Measurements from ENCODE around the gene TNS3. TPM values are rescaled to one million over a fixed set of nuclear protein-coding genes. Genes with fewer than 3 reads are reported as not detected.
A peak's percentile ranks its signal among the peaks of the same experiment; 100 is the strongest.
"Not testable (repeated sequence)": the region's sequence is repeated elsewhere in the genome, so short reads cannot be mapped to it uniquely, and the experiment has no call there.

Gene TNS3
- total RNA-seq, 8 experiments from 2014 or later = 2.6 to 49.9 (median 8.7) TPM

DNA sequence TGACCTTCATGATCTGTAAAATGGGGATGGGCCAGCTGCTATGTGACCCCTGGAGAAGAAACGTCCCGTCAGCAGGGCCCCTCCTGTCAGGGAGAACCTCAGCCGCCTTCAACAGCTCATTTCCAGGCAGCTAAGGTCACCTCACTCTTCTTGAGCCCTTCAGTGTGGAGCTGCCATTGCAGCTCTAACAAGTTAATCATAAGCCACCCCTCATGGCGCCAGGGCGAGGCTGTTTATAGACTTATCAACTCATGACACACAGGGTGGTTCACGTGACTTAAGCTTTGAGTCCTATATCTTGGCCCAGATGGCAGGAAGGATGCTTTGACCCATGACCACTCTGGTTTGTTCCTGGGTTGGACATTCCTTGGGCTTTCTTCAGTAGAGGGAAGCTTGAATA lies 315.1 kb downstream of the TNS3 start:
- WGBS, 10 experiments = 20 to 100% (median 84%) methylated on average over 1 to 5 of the region's 6 CpGs; no CpG with 5 or more reads in 4 of the 10 experiments
- ATAC-seq (replicated peaks in 6 of 8) = peak in 2 of 8 experiments; percentile 16 to 23
- H3K4me1 ChIP-seq (replicated peaks in 1 of 2) = no peaks in the 10 kb centered on the region
- no peak overlapping the region for H3K27ac ChIP-seq
- in situ Hi-C loops (cut with MboI; ENCODE audit: low pct_unique_long_range_greater_than_20kb in 2 of 9, low sequenced_read_pairs in 9 of 9, unreplicated experiment in 9 of 9) = loop anchor here in 8 of 9 experiments (10.0 to 25.0 kb wide), 2 partner anchors 546 to 558 kb away; no protein-coding TSS in a partner anchor
- no peak overlapping the region for H3K4me3 ChIP-seq

DNA sequence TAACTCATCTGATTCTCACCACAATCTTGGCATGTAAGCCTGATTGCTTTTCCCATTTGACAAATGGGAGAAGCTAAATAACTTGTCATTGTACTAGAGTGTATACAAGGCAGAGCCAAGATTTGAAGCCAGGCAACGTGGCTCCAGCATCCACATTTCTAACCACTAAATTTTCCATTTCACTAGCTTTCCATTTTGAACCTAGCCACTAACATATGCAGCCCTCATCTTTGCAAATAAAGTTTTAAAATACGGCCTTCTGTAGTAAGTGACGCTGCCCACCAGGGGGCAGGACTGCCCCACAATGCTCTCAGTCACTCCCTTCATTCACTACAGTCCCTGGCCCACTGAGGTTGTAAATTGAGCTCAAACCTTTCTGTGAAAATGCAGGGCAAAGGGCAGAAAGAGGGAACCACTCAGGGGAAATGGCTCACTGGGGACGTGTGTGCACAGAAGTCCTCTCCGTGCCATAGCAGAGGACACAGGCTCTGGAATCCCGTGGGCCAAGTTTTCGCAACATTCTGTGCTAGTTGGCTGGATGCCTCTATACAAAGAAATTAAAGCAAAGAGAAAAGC lies 315.7 kb downstream of the TNS3 start:
- Histone ChIP-seq H3K4me3 (no peak overlapping the region), H3K4me1 (replicated peaks in 1 of 2) (no peaks in the 10 kb centered on the region), H3K27ac (no peak overlapping the region)
- ATAC-seq (replicated peaks in 6 of 8) = peak; percentile 84 to 93 (median 88)
- in situ Hi-C loops (cut with MboI; ENCODE audit: low pct_unique_long_range_greater_than_20kb in 2 of 9, low sequenced_read_pairs in 9 of 9, unreplicated experiment in 9 of 9) = loop anchor here in 8 of 9 experiments (10.0 to 25.0 kb wide), 2 partner anchors 546 to 559 kb away; no protein-coding TSS in a partner anchor
- WGBS, 10 experiments = 0 to 50% (median 20%) methylated on average over 2 to 7 of the region's 7 CpGs; no CpG with 5 or more reads in 1 of the 10 experiments

DNA sequence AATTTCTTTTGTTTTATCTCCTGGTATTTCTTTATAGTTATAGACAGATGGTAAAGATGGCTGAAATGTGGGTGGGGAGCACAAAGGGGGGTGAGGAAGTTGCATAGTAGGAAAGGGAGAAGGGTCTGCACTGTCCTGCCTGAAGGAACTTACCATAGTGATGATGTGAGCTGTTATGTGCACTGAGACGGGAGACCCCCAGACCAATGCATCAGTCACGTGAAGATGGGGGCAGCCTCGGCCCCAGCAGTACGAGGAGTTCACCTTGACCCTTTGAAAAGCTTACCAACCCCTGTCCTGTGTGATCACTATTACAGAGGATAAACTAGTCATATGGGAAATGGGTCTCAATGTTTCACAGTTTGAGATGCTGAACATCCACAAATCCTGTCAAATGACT lies 316.3 kb downstream of the TNS3 start:
- H3K27ac ChIP-seq = no peak overlapping the region
- no peak for ATAC-seq (replicated peaks in 6 of 8)
- in situ Hi-C loops (cut with MboI; ENCODE audit: low pct_unique_long_range_greater_than_20kb in 2 of 9, low sequenced_read_pairs in 9 of 9, unreplicated experiment in 9 of 9) = loop anchor here in 8 of 9 experiments (10.0 to 25.0 kb wide), 2 partner anchors 547 to 559 kb away; no protein-coding TSS in a partner anchor

DNA sequence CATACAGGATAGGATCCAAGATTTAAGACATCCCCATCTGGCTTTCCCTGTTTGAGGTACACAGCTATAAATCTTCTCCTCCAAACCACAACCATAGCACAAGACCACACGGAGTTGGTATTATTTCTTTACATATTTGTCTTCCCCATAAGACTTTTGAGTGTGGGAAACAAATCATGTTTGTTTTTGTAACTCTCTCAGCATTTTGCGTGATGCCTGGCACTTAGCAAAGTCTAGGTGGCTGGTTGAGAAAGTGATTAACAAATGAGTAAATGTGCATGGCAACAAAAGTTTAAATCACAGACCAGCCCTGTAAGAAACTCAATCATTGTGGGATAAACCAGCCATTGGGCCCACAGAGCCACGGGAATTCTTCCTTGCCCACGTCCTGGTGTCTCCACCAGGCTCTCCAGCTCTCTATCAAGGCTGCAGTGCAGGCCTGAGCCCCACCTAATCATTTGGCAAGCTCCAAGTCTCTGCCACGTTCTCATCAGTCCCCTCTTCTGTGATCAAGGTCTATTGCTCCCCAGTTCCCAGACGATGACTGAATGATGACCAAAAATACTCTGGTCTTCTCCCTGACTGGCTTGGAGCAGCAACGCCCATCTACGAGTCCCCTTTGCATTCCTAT lies 317.8 kb downstream of the TNS3 start:
- H3K4me1 ChIP-seq (replicated peaks in 1 of 2) = no peaks in the 10 kb centered on the region
- in situ Hi-C loops (cut with MboI; ENCODE audit: low pct_unique_long_range_greater_than_20kb in 2 of 9, low sequenced_read_pairs in 9 of 9, unreplicated experiment in 9 of 9) = loop anchor here in 8 of 9 experiments (10.0 to 25.0 kb wide), 2 partner anchors 548 to 561 kb away; no protein-coding TSS in a partner anchor
- H3K27ac ChIP-seq = no peak overlapping the region
- no peak for ATAC-seq (replicated peaks in 6 of 8)
- H3K4me3 ChIP-seq = no peak overlapping the region
- WGBS, 10 experiments = 20 to 87% (median 65%) methylated on average over 2 to 8 of the region's 8 CpGs; no CpG with 5 or more reads in 1 of the 10 experiments

More for the DNA sequence above, 316.3 kb downstream of the TNS3 start:
- Histone ChIP-seq H3K4me1 (replicated peaks in 1 of 2) (no peaks in the 10 kb centered on the region), H3K4me3 (no peak overlapping the region)
- WGBS, 10 experiments = 40 to 87% (median 60%) methylated on average over 1 to 4 of the region's 4 CpGs; no CpG with 5 or more reads in 6 of the 10 experiments

DNA sequence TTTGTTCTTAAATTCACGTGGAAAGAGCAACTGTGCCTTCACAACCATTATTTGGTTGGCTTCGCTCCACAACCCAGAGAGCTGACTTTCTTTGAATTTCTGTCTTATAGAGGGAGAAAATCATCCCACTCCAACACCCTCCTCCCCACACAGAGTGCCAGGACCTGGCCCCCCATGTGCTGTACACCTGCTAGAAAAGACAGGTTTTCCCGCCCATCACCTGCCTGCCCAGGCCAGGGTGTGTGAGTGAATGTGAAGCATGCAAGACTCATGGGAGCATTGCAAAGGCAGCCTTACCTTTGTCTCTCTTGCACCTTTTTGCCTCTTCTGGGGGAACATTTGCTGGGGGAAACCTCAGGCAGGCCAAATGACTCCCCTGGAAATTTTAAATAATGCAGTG lies 319.0 kb downstream of the TNS3 start:
- no peaks in the 10 kb centered on the region for H3K4me1 ChIP-seq (replicated peaks in 1 of 2)
- no peak overlapping the region for H3K27ac ChIP-seq
- ATAC-seq (replicated peaks in 6 of 8) = no peak
- no peak overlapping the region for H3K4me3 ChIP-seq
- in situ Hi-C loops (cut with MboI; ENCODE audit: low pct_unique_long_range_greater_than_20kb in 2 of 9, low sequenced_read_pairs in 9 of 9, unreplicated experiment in 9 of 9) = loop anchor here in 8 of 9 experiments (10.0 to 25.0 kb wide), 2 partner anchors 549 to 562 kb away; no protein-coding TSS in a partner anchor
- 75 to 100% (median 93%) methylated on average over 1 to 3 of the region's 3 CpGs for WGBS, 10 experiments

DNA sequence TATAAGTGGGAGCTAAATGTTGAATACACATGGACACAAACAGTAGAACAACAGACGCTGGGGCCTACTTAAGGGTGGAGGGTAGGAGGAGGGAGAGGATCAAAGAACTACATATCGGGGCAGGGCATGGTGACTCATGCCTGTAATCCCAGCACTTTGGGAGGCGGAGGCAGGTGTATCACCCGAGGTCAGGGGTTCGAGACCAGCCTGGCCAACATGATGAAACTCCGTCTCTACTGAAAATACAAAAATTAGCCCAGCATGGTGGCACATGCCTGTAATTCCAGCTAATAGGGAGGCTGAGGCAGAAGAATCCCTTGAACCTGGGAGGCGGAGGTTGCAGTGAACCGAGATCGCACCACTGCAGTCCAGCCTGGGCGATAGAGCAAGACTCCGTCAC lies 319.8 kb downstream of the TNS3 start:
- not testable (repeated sequence) for H3K4me3 ChIP-seq; H3K4me1 ChIP-seq (replicated peaks in 1 of 2); ATAC-seq (replicated peaks in 6 of 8); H3K27ac ChIP-seq
- WGBS, 10 experiments = 80 to 100% (median 98%) methylated on average over 1 to 8 of the region's 11 CpGs; no CpG with 5 or more reads in 2 of the 10 experiments
- in situ Hi-C loops (cut with MboI; ENCODE audit: low pct_unique_long_range_greater_than_20kb in 2 of 9, low sequenced_read_pairs in 9 of 9, unreplicated experiment in 9 of 9) = loop anchor here in 8 of 9 experiments (10.0 to 25.0 kb wide), 2 partner anchors 550 to 563 kb away; no protein-coding TSS in a partner anchor

DNA sequence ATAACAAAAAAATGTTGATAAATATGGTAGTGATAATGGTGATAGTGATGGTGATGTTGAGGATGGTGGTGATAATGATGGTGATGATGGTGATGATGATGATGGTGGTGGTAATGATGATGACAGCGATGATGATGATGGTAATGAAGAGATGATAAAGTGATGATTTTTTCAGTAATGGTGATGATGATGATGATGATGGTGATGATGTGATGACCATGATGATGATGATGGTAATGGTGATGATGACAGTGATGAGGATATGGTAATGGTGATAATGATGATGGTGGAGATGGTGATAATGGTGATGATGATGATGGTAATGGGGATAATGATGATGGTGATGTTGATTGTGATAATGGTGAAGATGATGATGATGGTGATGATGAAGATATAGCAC lies 321.6 kb downstream of the TNS3 start:
- Histone ChIP-seq H3K27ac (no peak overlapping the region), H3K4me3 (no peak overlapping the region), H3K4me1 (replicated peaks in 1 of 2) (no peaks in the 10 kb centered on the region)
- in situ Hi-C loops (cut with MboI; ENCODE audit: low pct_unique_long_range_greater_than_20kb in 2 of 9, low sequenced_read_pairs in 9 of 9, unreplicated experiment in 9 of 9) = loop anchor here in 8 of 9 experiments (10.0 to 25.0 kb wide), 2 partner anchors 552 to 565 kb away; no protein-coding TSS in a partner anchor
- no peak for ATAC-seq (replicated peaks in 6 of 8)
- 79 to 100% (median 100%) methylated on average over 1 of the region's 1 CpG; no CpG with 5 or more reads in 2 of the 10 experiments for WGBS, 10 experiments

DNA sequence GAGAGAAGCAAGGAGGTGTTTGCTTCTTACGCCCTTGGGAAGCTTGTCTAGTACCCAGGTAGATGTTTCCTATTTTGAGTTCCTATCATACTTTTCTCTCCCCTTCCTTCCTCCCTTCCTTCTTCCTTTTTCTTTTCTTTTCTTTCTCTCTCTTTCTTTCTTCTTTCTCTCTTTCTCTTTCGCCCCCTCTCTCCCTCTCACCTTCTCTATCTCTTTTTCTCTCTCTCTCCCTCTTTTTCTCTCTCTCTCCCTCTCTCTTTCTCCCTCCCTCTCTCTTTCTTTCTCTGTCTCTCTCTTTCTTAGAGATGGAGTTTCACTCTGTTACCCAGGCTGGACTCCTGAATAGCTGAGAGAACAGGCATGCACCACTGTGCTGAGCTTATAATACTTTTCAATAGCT lies 322.2 kb downstream of the TNS3 start:
- ATAC-seq (replicated peaks in 6 of 8) = no peak
- Histone ChIP-seq H3K27ac (no peak overlapping the region), H3K4me3 (no peak overlapping the region), H3K4me1 (replicated peaks in 1 of 2) (no peaks in the 10 kb centered on the region)
- 65 to 100% (median 82%) methylated on average over 1 to 2 of the region's 2 CpGs; no CpG with 5 or more reads in 1 of the 10 experiments for WGBS, 10 experiments
- in situ Hi-C loops (cut with MboI; ENCODE audit: low pct_unique_long_range_greater_than_20kb in 2 of 9, low sequenced_read_pairs in 9 of 9, unreplicated experiment in 9 of 9) = loop anchor here in 8 of 9 experiments (10.0 to 25.0 kb wide), 2 partner anchors 553 to 565 kb away; no protein-coding TSS in a partner anchor

DNA sequence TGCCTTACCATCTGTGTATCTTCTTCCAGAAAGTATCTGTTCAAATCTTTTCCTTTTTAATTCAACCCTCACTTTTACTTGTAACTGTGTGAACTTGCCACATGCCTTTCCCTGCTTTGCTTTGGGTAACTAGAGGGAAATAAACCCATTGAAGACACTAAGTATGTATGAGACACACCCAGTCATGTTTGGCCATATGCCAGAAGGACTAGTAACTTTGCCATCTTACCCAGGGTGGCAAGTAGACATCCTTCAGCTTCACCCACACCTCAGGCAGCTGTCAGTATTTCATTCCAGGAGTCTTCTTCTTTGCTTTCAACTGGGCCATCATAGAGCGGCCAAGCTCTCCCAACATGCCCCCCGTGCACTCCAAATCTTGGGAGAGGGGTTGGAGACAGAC lies 323.1 kb downstream of the TNS3 start:
- in situ Hi-C loops (cut with MboI; ENCODE audit: low pct_unique_long_range_greater_than_20kb in 2 of 9, low sequenced_read_pairs in 9 of 9, unreplicated experiment in 9 of 9) = loop anchor here in 7 of 9 experiments (25.0 kb wide), 1 partner anchor 554 kb away; no protein-coding TSS in a partner anchor
- Histone ChIP-seq H3K27ac (no peak overlapping the region), H3K4me3 (no peak overlapping the region), H3K4me1 (replicated peaks in 1 of 2) (no peaks in the 10 kb centered on the region)
- 100% methylated on average over 1 of the region's 2 CpGs; no CpG with 5 or more reads in 9 of the 10 experiments for WGBS, 10 experiments
- no peak for ATAC-seq (replicated peaks in 6 of 8)

DNA sequence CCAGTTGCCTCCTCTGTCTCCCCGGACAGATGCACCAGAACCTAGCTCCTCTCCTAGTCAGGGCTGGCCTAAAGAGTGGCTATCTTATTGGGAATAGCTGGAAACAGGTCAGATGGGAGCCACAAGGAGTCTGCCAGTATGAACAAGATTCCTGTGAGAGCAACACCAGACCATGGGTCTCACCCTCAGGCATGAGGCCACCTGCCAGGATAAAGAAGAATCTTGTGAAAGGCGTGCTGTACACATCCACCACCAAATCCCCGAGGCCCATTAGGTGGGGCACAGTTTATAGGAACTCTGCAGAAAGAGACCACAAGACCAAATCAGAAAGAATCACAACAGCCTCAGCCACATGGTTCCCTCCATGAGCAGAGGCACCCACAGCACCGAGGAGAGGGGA lies 325.9 kb downstream of the TNS3 start:
- ATAC-seq (replicated peaks in 6 of 8) = no peak
- 10 to 80% (median 53%) methylated on average over 1 to 4 of the region's 4 CpGs; no CpG with 5 or more reads in 4 of the 10 experiments for WGBS, 10 experiments
- Histone ChIP-seq H3K27ac (no peak overlapping the region), H3K4me1 (replicated peaks in 1 of 2) (peaks cover 4 to 6% of the 10 kb centered on the region in 2 donors), H3K4me3 (no peak overlapping the region)
- in situ Hi-C loops (cut with MboI; ENCODE audit: low pct_unique_long_range_greater_than_20kb in 2 of 9, low sequenced_read_pairs in 9 of 9, unreplicated experiment in 9 of 9) = loop anchor here in 7 of 9 experiments (25.0 kb wide), 1 partner anchor 556 kb away; no protein-coding TSS in a partner anchor

DNA sequence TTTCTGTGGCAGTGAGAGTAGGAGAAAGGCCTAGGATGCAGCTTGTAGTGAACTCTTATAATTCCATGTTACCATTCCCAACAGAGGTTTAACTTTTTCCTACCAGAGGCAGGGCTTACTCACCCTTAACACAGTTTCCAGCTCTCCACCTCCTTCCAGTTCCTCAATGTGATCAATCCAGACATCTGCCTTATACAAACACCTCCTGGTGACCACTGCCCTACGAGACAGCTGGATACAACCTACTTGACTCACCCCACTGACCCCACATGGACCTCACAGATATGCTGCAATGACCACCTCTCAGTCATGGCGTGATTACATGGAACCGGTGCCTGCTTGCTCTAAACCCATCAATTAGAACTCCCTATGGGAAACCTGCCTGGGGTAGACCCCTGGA lies 326.5 kb downstream of the TNS3 start:
- 69 to 100% (median 100%) methylated on average over 1 to 3 of the region's 3 CpGs; no CpG with 5 or more reads in 4 of the 10 experiments for WGBS, 10 experiments
- in situ Hi-C loops (cut with MboI; ENCODE audit: low pct_unique_long_range_greater_than_20kb in 2 of 9, low sequenced_read_pairs in 9 of 9, unreplicated experiment in 9 of 9) = loop anchor here in 7 of 9 experiments (25.0 kb wide), 1 partner anchor 557 kb away; no protein-coding TSS in a partner anchor
- ATAC-seq (replicated peaks in 6 of 8) = no peak

DNA sequence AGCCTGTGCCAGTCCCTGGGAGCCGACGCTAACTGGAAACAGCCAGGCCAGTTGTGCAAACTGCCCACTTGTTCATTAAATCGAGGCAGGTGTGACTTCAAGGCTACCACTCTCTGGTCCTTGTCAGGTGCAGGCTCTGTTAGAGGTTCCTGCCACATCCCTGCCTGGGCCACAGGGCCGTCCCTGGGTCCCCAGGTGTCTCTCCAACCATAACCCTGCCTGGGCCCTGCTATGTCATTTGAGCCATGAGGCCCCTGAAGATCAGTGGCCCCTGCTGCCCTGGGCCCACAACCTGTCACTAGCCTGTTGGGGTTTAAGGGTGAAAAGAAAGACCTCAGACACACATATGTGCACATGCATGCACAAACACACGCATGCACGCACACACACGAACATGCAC lies 326.9 kb downstream of the TNS3 start:
- Histone ChIP-seq H3K4me1 (replicated peaks in 1 of 2) (peaks cover 4 to 6% of the 10 kb centered on the region in 2 donors), H3K27ac (no peak overlapping the region), H3K4me3 (no peak overlapping the region)
- in situ Hi-C loops (cut with MboI; ENCODE audit: low pct_unique_long_range_greater_than_20kb in 2 of 9, low sequenced_read_pairs in 9 of 9, unreplicated experiment in 9 of 9) = loop anchor here in 7 of 9 experiments (25.0 kb wide), 1 partner anchor 557 kb away; no protein-coding TSS in a partner anchor
- no peak for ATAC-seq (replicated peaks in 6 of 8)
- 84 to 100% (median 95%) methylated on average over 1 to 6 of the region's 7 CpGs; no CpG with 5 or more reads in 3 of the 10 experiments for WGBS, 10 experiments

More for the DNA sequence above, 326.5 kb downstream of the TNS3 start:
- Histone ChIP-seq H3K4me1 (replicated peaks in 1 of 2) (peaks cover 4 to 6% of the 10 kb centered on the region in 2 donors), H3K4me3 (no peak overlapping the region), H3K27ac (no peak overlapping the region)
